ENCODE data around the gene ART3. TPM values are rescaled to one million over a fixed set of nuclear protein-coding genes. Genes with fewer than 3 reads are reported as not detected.

The ART3 gene
- total RNA-seq (not detected in 2 replicates), polyA plus RNA-seq (not detected in 2 replicates), polyA minus RNA-seq (not detected in 2 replicates)
- 0.65 TPM for total RNA-seq (2013)

DNA sequence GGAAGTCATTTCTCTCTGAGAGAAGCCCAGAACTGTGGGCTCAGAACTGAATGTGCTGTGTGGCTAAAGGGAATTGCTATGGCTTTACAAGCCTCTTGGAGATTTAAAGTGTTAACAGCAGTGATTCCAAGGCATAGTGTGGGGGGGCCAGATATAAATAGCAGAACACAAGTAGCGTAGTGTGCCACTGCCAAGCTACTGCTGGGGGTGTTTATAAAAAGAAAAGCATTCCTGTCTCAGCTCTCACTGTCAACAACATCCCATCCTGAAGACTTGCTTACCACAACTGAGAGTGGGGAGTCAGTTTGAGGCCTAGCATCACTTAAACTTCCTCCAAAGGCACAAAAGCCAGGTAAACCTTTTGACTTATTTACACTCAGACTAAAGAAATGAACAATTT is at the start of gene ART3:
Gene ART3 (plus strand): TSS at position 242 of the 400 bp plus-strand sequence. CDS start 1,181 bp downstream, outside the sequence.
- no peaks in the 10 kb centered on the region for H3K9me3 Mint-ChIP-seq (ENCODE audit: insufficient read depth)
- no peak within 1 kb of the TSS for H3K27ac Mint-ChIP-seq
- H3K4me1 Mint-ChIP-seq: no peaks in the 10 kb centered on the region
- H2AFZ ChIP-seq (ENCODE audit: insufficient read depth, low read depth, low read length, poor library complexity, severe bottlenecking): no peak within 1 kb of the TSS
- TF ChIP-seq, protein P1, sequence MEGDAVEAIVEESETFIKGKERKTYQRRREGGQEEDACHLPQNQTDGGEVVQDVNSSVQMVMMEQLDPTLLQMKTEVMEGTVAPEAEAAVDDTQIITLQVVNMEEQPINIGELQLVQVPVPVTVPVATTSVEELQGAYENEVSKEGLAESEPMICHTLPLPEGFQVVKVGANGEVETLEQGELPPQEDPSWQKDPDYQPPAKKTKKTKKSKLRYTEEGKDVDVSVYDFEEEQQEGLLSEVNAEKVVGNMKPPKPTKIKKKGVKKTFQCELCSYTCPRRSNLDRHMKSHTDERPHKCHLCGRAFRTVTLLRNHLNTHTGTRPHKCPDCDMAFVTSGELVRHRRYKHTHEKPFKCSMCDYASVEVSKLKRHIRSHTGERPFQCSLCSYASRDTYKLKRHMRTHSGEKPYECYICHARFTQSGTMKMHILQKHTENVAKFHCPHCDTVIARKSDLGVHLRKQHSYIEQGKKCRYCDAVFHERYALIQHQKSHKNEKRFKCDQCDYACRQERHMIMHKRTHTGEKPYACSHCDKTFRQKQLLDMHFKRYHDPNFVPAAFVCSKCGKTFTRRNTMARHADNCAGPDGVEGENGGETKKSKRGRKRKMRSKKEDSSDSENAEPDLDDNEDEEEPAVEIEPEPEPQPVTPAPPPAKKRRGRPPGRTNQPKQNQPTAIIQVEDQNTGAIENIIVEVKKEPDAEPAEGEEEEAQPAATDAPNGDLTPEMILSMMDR (IDR thresholded peaks at IDR 0.05): no peak
- TF ChIP-seq EZH2 (IDR thresholded peaks at IDR 0.05; ENCODE audit: borderline replicate concordance, insufficient read depth, low read depth, low read length, poor library complexity, severe bottlenecking): no peak
- ATAC-seq (ENCODE audit: low read depth) (no peak), DNase-seq (no peak)
- intact Hi-C loops (cut with micrococcal nuclease): no loop called here
- H3K9ac ChIP-seq (ENCODE audit: low read length): no peak within 1 kb of the TSS
- peaks cover 0 to 5% (median 0%) of the 10 kb centered on the region in 4 experiments for H3K27me3 ChIP-seq (replicated peaks in 1 of 4; ENCODE audit: control extremely low read depth in 1 of 4, control insufficient read depth in 3 of 4, insufficient read depth in 4 of 4, low read length in 3 of 4)
- no peak within 1 kb of the TSS for H3K4me2 ChIP-seq (replicated peaks; ENCODE audit: low read depth, low read length, poor library complexity, severe bottlenecking)
- peaks cover 15% of the 10 kb centered on the region for H3K27me3 Mint-ChIP-seq
- H3K36me3 ChIP-seq (replicated peaks in 1 of 2; ENCODE audit: control extremely low read depth in 1 of 2, control insufficient read depth in 1 of 2, extremely low read depth in 1 of 2, insufficient read depth in 2 of 2, low read length in 1 of 2): no peaks in the 10 kb centered on the region
- no peaks in the 10 kb centered on the region for H3K9me3 ChIP-seq (ENCODE audit: control extremely low read depth in 1 of 3, control insufficient read depth in 2 of 3, insufficient read depth in 1 of 3, low read length in 2 of 3)
- CTCF ChIA-PET: interaction anchor here (3.8 kb wide), 1 partner anchor 79 kb away, joined by 24 read pairs; no protein-coding TSS in a partner anchor
- no peak within 1 kb of the TSS for H3K4me3 ChIP-seq (ENCODE audit: control extremely low read depth in 1 of 5, extremely low read depth in 1 of 5, insufficient read depth in 1 of 5, low read depth in 2 of 5, low read length in 4 of 5)
- POLR2A ChIA-PET: no interaction called here
- no peak within 1 kb of the TSS for H3K4me3 Mint-ChIP-seq
- no peaks in the 10 kb centered on the region for H3K4me1 ChIP-seq (ENCODE audit: control insufficient read depth in 2 of 2, insufficient read depth in 2 of 2, low read length in 2 of 2)
- no peak within 1 kb of the TSS for H3K27ac ChIP-seq (ENCODE audit: low read length in 2 of 2)
- WGBS (ENCODE audit: insufficient coverage): no CpG with 5 or more reads among the region's 1 CpG
- H4K20me1 ChIP-seq (ENCODE audit: control insufficient read depth, insufficient read depth, low read length, poor library complexity, severe bottlenecking): no peaks in the 10 kb centered on the region
- H3K79me2 ChIP-seq (ENCODE audit: control insufficient read depth, insufficient read depth, low read length): no peaks in the 10 kb centered on the region

DNA sequence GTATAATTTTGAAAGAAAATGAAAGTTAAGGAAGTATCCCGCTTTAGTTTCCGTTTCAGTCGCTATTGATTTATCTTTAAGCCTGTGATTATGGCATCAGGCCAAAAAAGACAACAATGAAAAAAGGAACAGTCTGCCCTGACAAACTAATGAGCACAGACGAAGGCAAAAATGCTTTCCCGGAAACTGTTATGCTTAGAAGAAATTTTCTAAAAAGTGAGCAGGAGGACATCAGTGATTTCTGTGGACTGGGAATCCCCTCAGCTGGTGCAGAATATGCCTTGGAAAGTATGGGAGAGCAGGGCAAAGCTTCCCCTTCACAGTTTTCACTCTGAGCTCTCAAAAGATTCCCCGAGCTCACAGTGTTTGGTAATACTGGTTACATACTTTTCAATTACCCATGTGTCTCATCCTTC is 46.2 kb upstream of the ART3 start:
- Mint-ChIP-seq H3K27me3 (no peaks in the 10 kb centered on the region), H3K4me3 (peak overlapping the region; percentile 30), H3K4me1 (peaks cover 24% of the 10 kb centered on the region), H3K27ac (no peak overlapping the region), H3K9me3 (ENCODE audit: insufficient read depth) (no peaks in the 10 kb centered on the region)
- Histone ChIP-seq H2AFZ (ENCODE audit: insufficient read depth, low read depth, low read length, poor library complexity, severe bottlenecking) (peak overlapping the region; percentile 63), H3K9ac (ENCODE audit: low read length) (peak overlapping the region; percentile 34), H3K27me3 (replicated peaks in 1 of 4; ENCODE audit: control extremely low read depth in 1 of 4, control insufficient read depth in 3 of 4, insufficient read depth in 4 of 4, low read length in 3 of 4) (no peaks in the 10 kb centered on the region), H3K36me3 (replicated peaks in 1 of 2; ENCODE audit: control extremely low read depth in 1 of 2, control insufficient read depth in 1 of 2, extremely low read depth in 1 of 2, insufficient read depth in 2 of 2, low read length in 1 of 2) (no peaks in the 10 kb centered on the region), H3K4me1 (ENCODE audit: control insufficient read depth in 2 of 2, insufficient read depth in 2 of 2, low read length in 2 of 2) (peaks cover 17 to 20% of the 10 kb centered on the region in 2 donors), H3K27ac (ENCODE audit: low read length in 2 of 2) (no peak overlapping the region), H3K4me3 (ENCODE audit: control extremely low read depth in 1 of 5, extremely low read depth in 1 of 5, insufficient read depth in 1 of 5, low read depth in 2 of 5, low read length in 4 of 5) (peak overlapping the region in 3 of 5 experiments; percentile 5 to 16 (median 6)), H3K79me2 (ENCODE audit: control insufficient read depth, insufficient read depth, low read length) (no peaks in the 10 kb centered on the region), H3K4me2 (replicated peaks; ENCODE audit: low read depth, low read length, poor library complexity, severe bottlenecking) (peak overlapping the region; percentile 44), H3K9me3 (ENCODE audit: control extremely low read depth in 1 of 3, control insufficient read depth in 2 of 3, insufficient read depth in 1 of 3, low read length in 2 of 3) (no peaks in the 10 kb centered on the region), H4K20me1 (ENCODE audit: control insufficient read depth, insufficient read depth, low read length, poor library complexity, severe bottlenecking) (no peaks in the 10 kb centered on the region)
- peak; percentile 40 for DNase-seq
- ATAC-seq (ENCODE audit: low read depth): no peak
- TF ChIP-seq, protein P1 (IDR thresholded peaks at IDR 0.05): no peak
- no peak for TF ChIP-seq EZH2 (IDR thresholded peaks at IDR 0.05; ENCODE audit: borderline replicate concordance, insufficient read depth, low read depth, low read length, poor library complexity, severe bottlenecking)
- CTCF ChIA-PET: no interaction called here
- intact Hi-C loops (cut with micrococcal nuclease): no loop called here
- POLR2A ChIA-PET: no interaction called here
- 2% methylated on average over 4 of the region's 6 CpGs for WGBS (ENCODE audit: insufficient coverage)
